ENCODE results near the gene ARHGEF19. TPM values are rescaled to one million over a fixed set of nuclear protein-coding genes. Genes with fewer than 3 reads are reported as not detected.

Gene ARHGEF19
- total and polyA plus RNA-seq, 2 donors from 2014 or later, result 3.5 to 8.2 TPM

DNA sequence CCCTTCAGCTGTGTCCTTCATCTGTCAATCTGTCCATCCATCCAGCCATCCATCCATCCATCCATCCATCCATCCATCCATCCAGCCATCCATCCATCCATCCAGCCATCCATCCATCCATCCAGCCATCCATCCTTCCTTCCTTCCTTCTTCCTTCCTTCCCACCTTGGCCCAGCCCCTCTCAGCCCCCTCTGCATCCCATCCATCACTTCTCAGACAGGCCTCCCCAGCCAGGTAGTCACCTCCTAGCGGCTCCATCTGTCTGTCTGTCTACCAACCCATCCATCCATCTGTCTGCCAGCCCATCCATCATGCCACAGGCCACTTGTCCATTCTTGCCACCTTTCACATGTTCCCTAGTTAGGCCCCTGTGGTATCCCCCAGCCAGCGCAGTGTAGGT, 46.3 kb downstream of the ARHGEF19 start:
- intact Hi-C loops (cut with DNase I), result no loop called here
- no peak for DNase-seq
- H3K27ac ChIP-seq (ENCODE audit: low read depth in 2 of 2, low read length in 2 of 2), result no peak overlapping the region
- H3K9ac ChIP-seq (ENCODE audit: low read length in 3 of 3), result no peak overlapping the region
- FAIRE-seq, result no peak
- TF ChIP-seq, protein P1, sequence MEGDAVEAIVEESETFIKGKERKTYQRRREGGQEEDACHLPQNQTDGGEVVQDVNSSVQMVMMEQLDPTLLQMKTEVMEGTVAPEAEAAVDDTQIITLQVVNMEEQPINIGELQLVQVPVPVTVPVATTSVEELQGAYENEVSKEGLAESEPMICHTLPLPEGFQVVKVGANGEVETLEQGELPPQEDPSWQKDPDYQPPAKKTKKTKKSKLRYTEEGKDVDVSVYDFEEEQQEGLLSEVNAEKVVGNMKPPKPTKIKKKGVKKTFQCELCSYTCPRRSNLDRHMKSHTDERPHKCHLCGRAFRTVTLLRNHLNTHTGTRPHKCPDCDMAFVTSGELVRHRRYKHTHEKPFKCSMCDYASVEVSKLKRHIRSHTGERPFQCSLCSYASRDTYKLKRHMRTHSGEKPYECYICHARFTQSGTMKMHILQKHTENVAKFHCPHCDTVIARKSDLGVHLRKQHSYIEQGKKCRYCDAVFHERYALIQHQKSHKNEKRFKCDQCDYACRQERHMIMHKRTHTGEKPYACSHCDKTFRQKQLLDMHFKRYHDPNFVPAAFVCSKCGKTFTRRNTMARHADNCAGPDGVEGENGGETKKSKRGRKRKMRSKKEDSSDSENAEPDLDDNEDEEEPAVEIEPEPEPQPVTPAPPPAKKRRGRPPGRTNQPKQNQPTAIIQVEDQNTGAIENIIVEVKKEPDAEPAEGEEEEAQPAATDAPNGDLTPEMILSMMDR (IDR thresholded peaks at IDR 0.05; ENCODE audit: borderline replicate concordance, extremely low read depth, insufficient read depth), result no peak
- H3K9me3 ChIP-seq (ENCODE audit: control insufficient read depth in 2 of 3, insufficient read depth in 1 of 3, low read length in 3 of 3), result no peaks in the 10 kb centered on the region
- H3K36me3 ChIP-seq (ENCODE audit: control insufficient read depth in 2 of 3, insufficient read depth in 3 of 3, low read length in 3 of 3), result no peaks in the 10 kb centered on the region
- no peaks in the 10 kb centered on the region for H3K27me3 ChIP-seq (ENCODE audit: control insufficient read depth, insufficient read depth, low read length)
- no peak overlapping the region for H3K4me3 ChIP-seq (ENCODE audit: low read length in 3 of 3)
- no peaks in the 10 kb centered on the region for H3K4me1 ChIP-seq (ENCODE audit: control insufficient read depth in 2 of 3, insufficient read depth in 2 of 3, low read depth in 1 of 3, low read length in 3 of 3)

DNA sequence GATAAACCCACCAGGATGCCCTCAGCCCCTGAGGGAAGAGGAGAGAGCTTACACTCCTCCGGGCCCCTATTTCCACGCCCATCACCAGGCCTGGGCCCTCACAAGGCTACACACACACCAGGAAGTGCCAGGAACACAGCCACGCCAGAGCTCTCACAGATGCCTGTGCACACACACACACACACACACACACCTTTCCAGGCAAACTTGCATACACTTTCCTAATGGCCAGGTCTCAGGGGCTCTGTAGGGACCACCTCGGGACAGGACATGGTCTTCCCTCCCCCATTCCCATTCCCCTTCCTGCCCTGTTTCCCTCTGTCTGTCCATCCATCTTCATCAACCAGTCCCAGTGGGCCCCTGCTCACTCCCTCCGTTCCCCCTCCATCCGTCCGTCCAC, 46.9 kb downstream of the ARHGEF19 start:
- DNase-seq (no peak), FAIRE-seq (no peak)
- no peaks in the 10 kb centered on the region for H3K36me3 ChIP-seq (ENCODE audit: control insufficient read depth in 2 of 3, insufficient read depth in 3 of 3, low read length in 3 of 3)
- H3K27ac ChIP-seq (ENCODE audit: low read depth in 2 of 2, low read length in 2 of 2), result no peak overlapping the region
- TF ChIP-seq, protein P1 (IDR thresholded peaks at IDR 0.05; ENCODE audit: borderline replicate concordance, extremely low read depth, insufficient read depth), result no peak
- no peaks in the 10 kb centered on the region for H3K4me1 ChIP-seq (ENCODE audit: control insufficient read depth in 2 of 3, insufficient read depth in 2 of 3, low read depth in 1 of 3, low read length in 3 of 3)
- intact Hi-C loops (cut with DNase I), result no loop called here
- no peak overlapping the region for H3K9ac ChIP-seq (ENCODE audit: low read length in 3 of 3)
- no peaks in the 10 kb centered on the region for H3K9me3 ChIP-seq (ENCODE audit: control insufficient read depth in 2 of 3, insufficient read depth in 1 of 3, low read length in 3 of 3)
- H3K27me3 ChIP-seq (ENCODE audit: control insufficient read depth, insufficient read depth, low read length), result no peaks in the 10 kb centered on the region
- H3K4me3 ChIP-seq (ENCODE audit: low read length in 3 of 3), result no peak overlapping the region

DNA sequence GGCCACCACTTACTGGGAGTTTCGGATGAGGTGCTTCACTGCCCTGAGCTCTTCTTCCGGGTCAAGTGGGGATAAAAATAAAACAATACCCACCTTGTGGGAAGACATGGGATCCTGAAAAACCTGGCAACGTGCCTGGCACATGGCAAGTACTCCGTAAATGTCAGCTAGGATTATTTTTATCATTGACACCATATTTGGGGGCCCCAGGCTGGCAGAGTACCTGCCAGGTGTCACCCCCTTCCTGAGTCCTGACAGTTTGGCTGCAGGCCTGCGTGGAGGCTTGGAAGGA, 47.4 kb downstream of the ARHGEF19 start:
- no peak overlapping the region for H3K27ac ChIP-seq (ENCODE audit: low read depth in 2 of 2, low read length in 2 of 2)
- no peak overlapping the region for H3K9ac ChIP-seq (ENCODE audit: low read length in 3 of 3)
- intact Hi-C loops (cut with DNase I), result no loop called here

More for the DNA sequence above, 47.4 kb downstream of the ARHGEF19 start:
- no peaks in the 10 kb centered on the region for H3K9me3 ChIP-seq (ENCODE audit: control insufficient read depth in 2 of 3, insufficient read depth in 1 of 3, low read length in 3 of 3)
- TF ChIP-seq, protein P1 (IDR thresholded peaks at IDR 0.05; ENCODE audit: borderline replicate concordance, extremely low read depth, insufficient read depth), result no peak
- H3K36me3 ChIP-seq (ENCODE audit: control insufficient read depth in 2 of 3, insufficient read depth in 3 of 3, low read length in 3 of 3), result no peaks in the 10 kb centered on the region
- H3K27me3 ChIP-seq (ENCODE audit: control insufficient read depth, insufficient read depth, low read length), result no peaks in the 10 kb centered on the region
- DNase-seq (no peak), FAIRE-seq (no peak)
- H3K4me1 ChIP-seq (ENCODE audit: control insufficient read depth in 2 of 3, insufficient read depth in 2 of 3, low read depth in 1 of 3, low read length in 3 of 3), result no peaks in the 10 kb centered on the region
- no peak overlapping the region for H3K4me3 ChIP-seq (ENCODE audit: low read length in 3 of 3)

All from kidney (tissue), 14 donors.